Uterus (tissue), 2 donors: ENCODE data around the gene TM2D3.

ENCODE experiments used
- CTCF ChIP-seq, 4 experiments: fragments of 200-600 bp in 2 of 4; fragments of 450-650 bp in 2 of 4; sonication (generic) in 2 of 4; IDR thresholded peaks; one replicate each; pipeline ENCODE4 v1.5.1; 2016 to 2019; ENCODE audit warnings: antibody characterized with exemption in 4 of 4, mild to moderate bottlenecking in 2 of 4, moderate library complexity in 1 of 4
- POLR2A ChIP-seq, 2 donors: fragments of 450-650 bp; IDR thresholded peaks; one replicate each; pipeline ENCODE4 v1.6.1; 2016; ENCODE audit warnings: antibody characterized with exemption in 2 of 2, mild to moderate bottlenecking in 1 of 2, moderate library complexity in 1 of 2

GRCh38 chr15:101660005-101660404 lies 7.8 kb upstream of the TM2D3 start:
- no peak for TF ChIP-seq POLR2A (IDR thresholded peaks at IDR 0.05)
- no peak for TF ChIP-seq CTCF (IDR thresholded peaks at IDR 0.05)
